B cell (primary cell): ENCODE measurements around the gene NR0B2. TPM values are rescaled to one million over a fixed set of nuclear protein-coding genes. Genes with fewer than 3 reads are reported as not detected.

Source experiments
- ATAC-seq: fragments of 200-7000 bp; cut with Tn5 transposase; one replicate; pipeline ENCODE4 v1.10.0; 2021; ENCODE audit warnings: low read depth, mild to moderate bottlenecking, moderate number of reproducible peaks, moderate library complexity
- CTCF ChIA-PET: fragments of 350-600 bp; sonication (Branson Sonifier 250); formaldehyde crosslinking; loops from one replicate; lab custom pipeline; 2021; ENCODE audit warnings: antibody characterized with exemption, inconsistent platforms; lab: Charles Lee
- POLR2A ChIA-PET: fragments of 350-600 bp; sonication (Branson Sonifier 250); formaldehyde crosslinking; loops from one replicate; lab custom pipeline; 2021; ENCODE audit warnings: antibody characterized with exemption; lab: Charles Lee
- DNase-seq: peaks from one replicate; pipeline ENCODE4 v3.0.0; 2013
- H2AFZ ChIP-seq: 2 replicates; pipeline ENCODE4 v1.6.1; 2012; ENCODE audit warnings: mild to moderate bottlenecking, low read depth, low read length; ENCODE audit not compliant: insufficient read depth, poor library complexity, severe bottlenecking
- H3K27ac ChIP-seq, 2 donors: 1 replicate in 1 of 2; 2 replicates in 1 of 2; pipeline ENCODE4 v1.5.1; 2012 to 2013; ENCODE audit warnings: low read length in 2 of 2, mild to moderate bottlenecking in 2 of 2, moderate library complexity in 1 of 2
- H3K27me3 ChIP-seq, 4 experiments: fragments of 200-600 bp in 1 of 4; sonication (generic) in 1 of 4; replicated peaks in 1 of 4; 1 replicate in 2 of 4; 2 replicates in 2 of 4; pipeline versions ENCODE4 v1.6.1 to v1.7.0; 2013 to 2016; ENCODE audit warnings: low read length in 3 of 4, mild to moderate bottlenecking in 2 of 4, mixed read lengths in 1 of 4, moderate library complexity in 1 of 4; ENCODE audit not compliant: insufficient read depth in 4 of 4, control insufficient read depth in 3 of 4; ENCODE audit errors: control extremely low read depth in 1 of 4
- H3K36me3 ChIP-seq, 2 experiments: replicated peaks in 1 of 2; 1 replicate in 1 of 2; 2 replicates in 1 of 2; pipeline versions ENCODE4 v1.6.1 to v1.7.1; 2013; ENCODE audit warnings: low read length in 1 of 2; ENCODE audit not compliant: insufficient read depth in 2 of 2, control insufficient read depth in 1 of 2; ENCODE audit errors: control extremely low read depth in 1 of 2, extremely low read depth in 1 of 2
- H3K4me1 ChIP-seq, 2 donors: fragments of 200-600 bp in 1 of 2; sonication (generic) in 1 of 2; 1 replicate in 1 of 2; 2 replicates in 1 of 2; pipeline versions ENCODE4 v1.5.1 to v1.6.1; 2013 to 2017; ENCODE audit warnings: low read length in 2 of 2; ENCODE audit not compliant: control insufficient read depth in 2 of 2, insufficient read depth in 2 of 2
- H3K4me2 ChIP-seq: replicated peaks from 2 replicates; pipeline ENCODE3; 2012; ENCODE audit warnings: mild to moderate bottlenecking, low read depth, low read length; ENCODE audit not compliant: poor library complexity, severe bottlenecking
- H3K4me3 ChIP-seq, 5 experiments: fragments of 200-600 bp in 1 of 5; sonication (generic) in 1 of 5; 1 replicate in 3 of 5; 2 replicates in 2 of 5; pipeline versions ENCODE4 v1.5.1 to v1.7.0; 2011 to 2016; ENCODE audit warnings: low read length in 4 of 5, mild to moderate bottlenecking in 4 of 5, low read depth in 2 of 5, control low read depth in 1 of 5, moderate library complexity in 1 of 5; ENCODE audit not compliant: insufficient read depth in 1 of 5; ENCODE audit errors: control extremely low read depth in 1 of 5, extremely low read depth in 1 of 5
- H3K79me2 ChIP-seq: fragments of 200-600 bp; sonication (generic); one replicate; pipeline ENCODE4 v1.6.0; 2016; ENCODE audit warnings: low read length; ENCODE audit not compliant: control insufficient read depth, insufficient read depth
- H3K9ac ChIP-seq: fragments of 200-600 bp; sonication (generic); 2 replicates; pipeline ENCODE4 v1.6.1; 2017; ENCODE audit warnings: mild to moderate bottlenecking, low read length, moderate library complexity
- H3K9me3 ChIP-seq, 3 donors: one replicate each; pipeline versions ENCODE4 v1.6.1 to v1.7.1; 2013; ENCODE audit warnings: low read length in 2 of 3; ENCODE audit not compliant: control insufficient read depth in 2 of 3, insufficient read depth in 1 of 3; ENCODE audit errors: control extremely low read depth in 1 of 3
- H4K20me1 ChIP-seq: 2 replicates; pipeline ENCODE4 v1.6.0; 2012; ENCODE audit warnings: mild to moderate bottlenecking, low read length; ENCODE audit not compliant: insufficient read depth, control insufficient read depth, poor library complexity, severe bottlenecking
- H3K27ac Mint-ChIP-seq: one replicate; pipeline ENCODE4 v1.8.0; 2021; ENCODE audit warnings: mixed read lengths
- H3K27me3 Mint-ChIP-seq: one replicate; pipeline ENCODE4 v1.8.0; 2021; ENCODE audit warnings: mixed read lengths
- H3K4me1 Mint-ChIP-seq: one replicate; pipeline ENCODE4 v1.8.0; 2021; ENCODE audit warnings: mixed read lengths
- H3K4me3 Mint-ChIP-seq: one replicate; pipeline ENCODE4 v1.8.0; 2021; ENCODE audit warnings: mixed read lengths
- H3K9me3 Mint-ChIP-seq: one replicate; pipeline ENCODE4 v1.8.0; 2022; ENCODE audit warnings: mixed read lengths; ENCODE audit not compliant: insufficient read depth
- EZH2 ChIP-seq: IDR thresholded peaks from 2 replicates; pipeline ENCODE4 v1.6.1; 2012; ENCODE audit warnings: borderline replicate concordance, low read depth, mild to moderate bottlenecking, moderate library complexity, low read length; ENCODE audit not compliant: insufficient read depth, poor library complexity, severe bottlenecking
- WGBS: methylation state at CpG from one replicate; pipeline ENCODE4 v1.1.5; 2013; ENCODE audit warnings: missing lambda C conversion rate; ENCODE audit not compliant: insufficient coverage; 5-methylcytosine and 5-hydroxymethylcytosine counted together
- intact Hi-C: fragments of 100-400 bp; cut with micrococcal nuclease; formaldehyde crosslinking; loops from one replicate; pipeline ENCODE4 v1.10.0; 2022
- polyA plus RNA-seq: library from polyadenylated mRNA; depleted of rRNA; stranded (reverse); fragments of >200 nt; gene quantifications from 2 replicates; pipeline ENCODE4 v1.2.3, GENCODE V29; 2012
- total RNA-seq, 2 donors: library from RNA; stranded (reverse); fragments of 120-200 nt in 1 of 2; gene quantifications; 1 replicate in 1 of 2; 2 replicates in 1 of 2; pipeline versions ENCODE4 v1.2.3 to v1.2.4, GENCODE V29; 2013 to 2022
- TF ChIP-seq, protein P1 (sequence below): fragments of 200-600 bp; IDR thresholded peaks from one replicate; pipeline ENCODE4 v1.8.0; 2022; ENCODE audit warnings: antibody characterized with exemption, mild to moderate bottlenecking

The NR0B2 gene
- total and polyA plus RNA-seq, 2 donors (not counting 1 experiment from before 2014, with no cell fraction given) = not detected

DNA sequence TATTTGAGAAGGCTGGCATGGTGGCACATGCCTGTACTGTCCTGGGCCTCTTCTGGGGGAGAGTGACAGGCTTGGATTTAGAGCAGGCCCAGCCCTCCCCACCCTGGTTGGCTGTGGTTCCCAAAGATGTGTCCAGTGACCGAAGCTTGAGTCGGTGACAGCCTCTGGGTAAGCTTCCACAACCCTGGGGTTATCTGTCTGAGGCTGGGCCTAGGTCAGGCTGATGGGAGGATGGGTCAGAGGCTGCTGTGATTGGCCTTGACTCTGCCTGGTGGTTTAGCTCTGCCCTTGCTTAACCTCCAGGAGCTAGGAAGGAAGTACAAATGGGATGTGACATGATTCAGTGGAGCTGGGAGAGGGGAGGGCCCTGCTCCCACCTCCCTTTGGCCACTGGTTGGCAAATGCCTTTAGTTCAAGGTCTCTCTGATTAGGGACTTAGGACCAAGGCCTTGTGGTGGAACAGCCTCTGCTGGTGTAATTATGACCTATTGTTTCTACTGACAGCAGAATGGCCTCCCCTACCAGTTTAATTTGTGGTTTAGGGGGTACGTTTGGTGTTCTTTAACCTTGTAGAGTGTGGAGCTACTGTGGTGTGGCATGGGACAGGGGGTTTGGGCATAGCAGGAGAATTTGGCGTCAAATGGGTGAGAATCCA is 24.4 kb upstream of the NR0B2 start:
- no peak overlapping the region for H3K4me3 Mint-ChIP-seq
- Histone ChIP-seq H2AFZ (no peak overlapping the region), H3K36me3 (peaks cover 2 to 48% of the 10 kb centered on the region in 2 experiments), H3K27me3 (no peaks in the 10 kb centered on the region), H3K4me3 (no peak overlapping the region), H4K20me1 (peaks cover 30% of the 10 kb centered on the region), H3K27ac (no peak overlapping the region), H3K79me2 (peaks cover 51% of the 10 kb centered on the region), H3K4me1 (no peaks in the 10 kb centered on the region), H3K9me3 (no peaks in the 10 kb centered on the region), H3K9ac (no peak overlapping the region), H3K4me2 (no peak overlapping the region)
- WGBS = 100% methylated on average over 4 of the region's 4 CpGs
- H3K27ac Mint-ChIP-seq = no peak overlapping the region
- H3K9me3 Mint-ChIP-seq = no peaks in the 10 kb centered on the region
- H3K4me1 Mint-ChIP-seq = peaks cover 4% of the 10 kb centered on the region
- ATAC-seq (no peak), DNase-seq (no peak)
- ChIA-PET CTCF (no interaction called here), POLR2A (no interaction called here)
- TF ChIP-seq EZH2 = no peak
- TF ChIP-seq, protein P1, sequence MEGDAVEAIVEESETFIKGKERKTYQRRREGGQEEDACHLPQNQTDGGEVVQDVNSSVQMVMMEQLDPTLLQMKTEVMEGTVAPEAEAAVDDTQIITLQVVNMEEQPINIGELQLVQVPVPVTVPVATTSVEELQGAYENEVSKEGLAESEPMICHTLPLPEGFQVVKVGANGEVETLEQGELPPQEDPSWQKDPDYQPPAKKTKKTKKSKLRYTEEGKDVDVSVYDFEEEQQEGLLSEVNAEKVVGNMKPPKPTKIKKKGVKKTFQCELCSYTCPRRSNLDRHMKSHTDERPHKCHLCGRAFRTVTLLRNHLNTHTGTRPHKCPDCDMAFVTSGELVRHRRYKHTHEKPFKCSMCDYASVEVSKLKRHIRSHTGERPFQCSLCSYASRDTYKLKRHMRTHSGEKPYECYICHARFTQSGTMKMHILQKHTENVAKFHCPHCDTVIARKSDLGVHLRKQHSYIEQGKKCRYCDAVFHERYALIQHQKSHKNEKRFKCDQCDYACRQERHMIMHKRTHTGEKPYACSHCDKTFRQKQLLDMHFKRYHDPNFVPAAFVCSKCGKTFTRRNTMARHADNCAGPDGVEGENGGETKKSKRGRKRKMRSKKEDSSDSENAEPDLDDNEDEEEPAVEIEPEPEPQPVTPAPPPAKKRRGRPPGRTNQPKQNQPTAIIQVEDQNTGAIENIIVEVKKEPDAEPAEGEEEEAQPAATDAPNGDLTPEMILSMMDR = no peak
- intact Hi-C loops = no loop called here
- no peaks in the 10 kb centered on the region for H3K27me3 Mint-ChIP-seq

DNA sequence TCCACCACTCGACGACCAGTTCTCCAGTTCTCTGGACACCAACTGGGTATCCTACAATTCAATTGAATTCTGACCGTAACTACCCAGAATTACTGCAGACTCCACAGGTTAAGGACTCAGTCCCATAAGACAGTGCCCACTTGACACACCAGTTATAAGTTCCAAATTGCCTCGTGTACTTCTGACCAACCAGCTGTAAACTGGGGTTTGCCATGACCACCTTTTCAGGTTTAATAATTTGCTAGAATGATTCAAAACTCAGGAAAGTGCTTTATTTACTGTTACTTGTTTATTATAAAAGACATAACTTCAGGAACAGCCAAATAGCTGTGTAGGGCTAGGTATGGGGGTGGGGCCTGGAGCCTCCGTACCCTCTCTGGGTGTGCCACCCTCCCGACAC is 23.0 kb upstream of the NR0B2 start:
- Mint-ChIP-seq H3K4me1 (peaks cover 13% of the 10 kb centered on the region), H3K4me3 (no peak overlapping the region), H3K27me3 (no peaks in the 10 kb centered on the region), H3K27ac (no peak overlapping the region), H3K9me3 (no peaks in the 10 kb centered on the region)
- TF ChIP-seq, protein P1 = no peak
- TF ChIP-seq EZH2 = no peak
- Histone ChIP-seq H3K9ac (no peak overlapping the region), H3K9me3 (no peaks in the 10 kb centered on the region), H3K36me3 (peaks cover 0 to 37% of the 10 kb centered on the region in 2 experiments), H3K79me2 (peaks cover 49% of the 10 kb centered on the region), H3K4me1 (peaks cover 7 to 12% of the 10 kb centered on the region in 2 donors), H2AFZ (no peak overlapping the region), H3K4me3 (no peak overlapping the region), H4K20me1 (peaks cover 25% of the 10 kb centered on the region), H3K4me2 (no peak overlapping the region), H3K27me3 (no peaks in the 10 kb centered on the region), H3K27ac (no peak overlapping the region)
- ChIA-PET CTCF (no interaction called here), POLR2A (no interaction called here)
- intact Hi-C loops = no loop called here
- 100% methylated on average over 3 of the region's 6 CpGs for WGBS
- no peak for ATAC-seq
- DNase-seq = no peak
